CD4-positive, alpha-beta T cell treated with Interleukin-15 for 1 hour (primary cell): ENCODE results near the gene C5orf15.
"Not testable (repeated sequence)": the region's sequence is repeated elsewhere in the genome, so short reads cannot be mapped to it uniquely, and the experiment has no call there.

ENCODE experiments used
- DNase-seq: peaks from one replicate; pipeline ENCODE4 v3.0.0-alpha.2; 2020

Gene C5orf15

GRCh38 chr5:133959643-133960042 is 8.8 kb downstream of the C5orf15 start:
- DNase-seq, result no peak

GRCh38 chr5:133957591-133957990 is 10.8 kb downstream of the C5orf15 start:
- DNase-seq, result no peak

GRCh38 chr5:133957080-133957479 is 11.3 kb downstream of the C5orf15 start:
- DNase-seq, result no peak

- not testable (repeated sequence) for DNase-seq
These were observed 12.2 kb downstream of the C5orf15 start for GRCh38 chr5:133956196-133956595.

- no peak for DNase-seq
These were observed 14.8 kb downstream of the C5orf15 start for GRCh38 chr5:133953568-133954145.

- DNase-seq, result no peak
These were observed 15.5 kb downstream of the C5orf15 start for GRCh38 chr5:133952729-133953567.

GRCh38 chr5:133950821-133951612 is 17.4 kb downstream of the C5orf15 start:
- DNase-seq, result no peak

GRCh38 chr5:133948721-133949120 is 19.7 kb downstream of the C5orf15 start:
- no peak for DNase-seq

GRCh38 chr5:133947431-133947841 is 21.0 kb downstream of the C5orf15 start:
- no peak for DNase-seq

- no peak for DNase-seq
These were observed 22.9 kb downstream of the C5orf15 start for GRCh38 chr5:133945568-133945967.

- DNase-seq, result no peak
These were observed 23.9 kb downstream of the C5orf15 start for GRCh38 chr5:133944263-133945185.

GRCh38 chr5:133943475-133943817 is 25.0 kb downstream of the C5orf15 start:
- DNase-seq, result no peak

GRCh38 chr5:133942614-133943474 is 25.6 kb downstream of the C5orf15 start:
- DNase-seq, result no peak

GRCh38 chr5:133941456-133942196 is 26.8 kb downstream of the C5orf15 start:
- no peak for DNase-seq

- no peak for DNase-seq
These were observed 28.8 kb downstream of the C5orf15 start for GRCh38 chr5:133939668-133940067.

GRCh38 chr5:133938929-133939328 is 29.5 kb downstream of the C5orf15 start:
- DNase-seq, result no peak

- no peak for DNase-seq
These were observed 30.2 kb downstream of the C5orf15 start for GRCh38 chr5:133938039-133938821.

GRCh38 chr5:133937628-133938027 is 30.8 kb downstream of the C5orf15 start:
- not testable (repeated sequence) for DNase-seq

- no peak for DNase-seq
These were observed 31.8 kb downstream of the C5orf15 start for GRCh38 chr5:133936651-133937015.
